SU-DHL-6 (cell line): ENCODE results near the gene CFAP20DC.

Experiments used
- H2AFZ ChIP-seq: fragments of 200-600 bp; sonication (generic); 2 replicates; pipeline ENCODE4 v1.6.1; 2014; ENCODE audit warnings: low read depth, mild to moderate bottlenecking, moderate library complexity, mixed read lengths, antibody characterized with exemption, low read length; ENCODE audit not compliant: severe bottlenecking
- H3F3A ChIP-seq: fragments of 200-600 bp; shearing (Covaris generic); 2 replicates; pipeline ENCODE4 v1.6.0; 2016; ENCODE audit warnings: antibody characterized with exemption, mild to moderate bottlenecking; ENCODE audit not compliant: insufficient read depth
- H3K27ac ChIP-seq: fragments of 200-600 bp; sonication (generic); 2 replicates; pipeline ENCODE4 v1.5.1; 2016; ENCODE audit warnings: low read depth, mild to moderate bottlenecking, low read length, moderate library complexity, mixed read lengths
- H3K27me3 ChIP-seq: fragments of 200-600 bp; sonication (generic), shearing (Covaris generic); 2 replicates; pipeline ENCODE4 v1.6.0; 2014; ENCODE audit warnings: mild to moderate bottlenecking, low read length
- H3K36me3 ChIP-seq: fragments of 200-600 bp; sonication (generic); 2 replicates; pipeline ENCODE4 v1.6.1; 2014; ENCODE audit warnings: mild to moderate bottlenecking, low read length, mixed read lengths
- H3K4me2 ChIP-seq: fragments of 300-600, 200-600 bp; shearing (Covaris generic), sonication (generic); 2 replicates; pipeline ENCODE4 v1.6.0; 2014; ENCODE audit warnings: low read length, low read depth, mild to moderate bottlenecking; ENCODE audit not compliant: poor library complexity, severe bottlenecking
- H3K4me3 ChIP-seq: fragments of 200-600 bp; sonication (generic); 2 replicates; pipeline ENCODE4 v1.5.1; 2014; ENCODE audit warnings: antibody characterized with exemption, low read length, mild to moderate bottlenecking, mixed read lengths; ENCODE audit not compliant: insufficient read depth, poor library complexity, severe bottlenecking
- H3K79me2 ChIP-seq: fragments of 200-600 bp; sonication (generic); 2 replicates; pipeline ENCODE4 v1.6.1; 2014; ENCODE audit warnings: mild to moderate bottlenecking, low read length, moderate library complexity; ENCODE audit not compliant: insufficient read depth
- H3K9ac ChIP-seq: fragments of 200-600 bp; sonication (generic); 2 replicates; pipeline ENCODE4 v1.7.0; 2014; ENCODE audit warnings: mild to moderate bottlenecking, low read length
- H3K9me2 ChIP-seq: fragments of 200-600 bp; sonication (generic); replicated peaks from 2 replicates; pipeline ENCODE4 v1.6.1; 2014; ENCODE audit warnings: low read length; ENCODE audit not compliant: insufficient read depth
- H3K9me3 ChIP-seq: fragments of 200-600 bp; sonication (generic); 2 replicates; pipeline ENCODE4 v1.6.1; 2014; ENCODE audit warnings: low read length, mixed read lengths; ENCODE audit not compliant: insufficient read depth
- H4K20me1 ChIP-seq: fragments of 200-600 bp; sonication (generic); 2 replicates; pipeline ENCODE4 v1.6.1; 2014; ENCODE audit warnings: low read depth, mild to moderate bottlenecking, antibody characterized with exemption, low read length, moderate library complexity, mixed read lengths
- EZH2phosphoT487 ChIP-seq: fragments of 200-600 bp; sonication (generic), shearing (Covaris generic); conservative IDR thresholded peaks from 2 replicates; pipeline ENCODE4 v1.6.1; 2018; ENCODE audit warnings: mild to moderate bottlenecking, antibody characterized with exemption, low read length, moderate library complexity, mixed read lengths
- TF ChIP-seq, protein P1 (sequence below): fragments of 200-600 bp; sonication (generic); IDR thresholded peaks from one replicate; pipeline ENCODE4 v1.5.1; 2017; ENCODE audit warnings: antibody characterized with exemption, mild to moderate bottlenecking, low read length, moderate library complexity; ENCODE audit not compliant: insufficient read depth, poor library complexity, severe bottlenecking

The CFAP20DC gene

DNA sequence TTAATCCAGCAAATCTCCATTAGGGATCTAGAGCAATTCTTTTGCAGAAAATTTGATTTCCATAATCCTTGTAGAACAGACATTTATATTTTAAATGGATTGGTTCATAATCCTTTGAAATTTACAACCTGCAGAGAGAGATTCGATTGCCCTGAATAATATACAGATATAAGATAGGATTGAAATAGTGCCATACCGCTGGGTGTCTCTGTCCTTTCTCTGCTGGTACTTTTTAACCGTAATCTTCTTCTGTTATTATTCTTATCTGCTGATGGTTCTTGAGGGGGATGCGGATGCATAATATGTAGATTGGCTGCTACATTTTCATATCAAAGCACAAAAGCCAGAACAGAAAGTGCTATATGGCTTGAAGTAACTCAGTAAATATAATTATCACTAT, 182.2 kb downstream of the CFAP20DC start:
- Histone ChIP-seq H3K36me3 (no peaks in the 10 kb centered on the region), H3K4me3 (no peak overlapping the region), H3K27me3 (no peaks in the 10 kb centered on the region), H3F3A (no peaks in the 10 kb centered on the region), H3K4me2 (no peak overlapping the region), H3K9ac (no peak overlapping the region), H3K27ac (no peak overlapping the region), H3K9me3 (no peaks in the 10 kb centered on the region), H4K20me1 (no peaks in the 10 kb centered on the region), H3K79me2 (no peaks in the 10 kb centered on the region), H2AFZ (no peak overlapping the region), H3K9me2 (no peaks in the 10 kb centered on the region)
- no peak for TF ChIP-seq EZH2phosphoT487
- TF ChIP-seq, protein P1, sequence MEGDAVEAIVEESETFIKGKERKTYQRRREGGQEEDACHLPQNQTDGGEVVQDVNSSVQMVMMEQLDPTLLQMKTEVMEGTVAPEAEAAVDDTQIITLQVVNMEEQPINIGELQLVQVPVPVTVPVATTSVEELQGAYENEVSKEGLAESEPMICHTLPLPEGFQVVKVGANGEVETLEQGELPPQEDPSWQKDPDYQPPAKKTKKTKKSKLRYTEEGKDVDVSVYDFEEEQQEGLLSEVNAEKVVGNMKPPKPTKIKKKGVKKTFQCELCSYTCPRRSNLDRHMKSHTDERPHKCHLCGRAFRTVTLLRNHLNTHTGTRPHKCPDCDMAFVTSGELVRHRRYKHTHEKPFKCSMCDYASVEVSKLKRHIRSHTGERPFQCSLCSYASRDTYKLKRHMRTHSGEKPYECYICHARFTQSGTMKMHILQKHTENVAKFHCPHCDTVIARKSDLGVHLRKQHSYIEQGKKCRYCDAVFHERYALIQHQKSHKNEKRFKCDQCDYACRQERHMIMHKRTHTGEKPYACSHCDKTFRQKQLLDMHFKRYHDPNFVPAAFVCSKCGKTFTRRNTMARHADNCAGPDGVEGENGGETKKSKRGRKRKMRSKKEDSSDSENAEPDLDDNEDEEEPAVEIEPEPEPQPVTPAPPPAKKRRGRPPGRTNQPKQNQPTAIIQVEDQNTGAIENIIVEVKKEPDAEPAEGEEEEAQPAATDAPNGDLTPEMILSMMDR = no peak

- no peaks in the 10 kb centered on the region for H3K79me2 ChIP-seq
- H3K4me2 ChIP-seq = no peak overlapping the region
- no peak for TF ChIP-seq EZH2phosphoT487
- TF ChIP-seq, protein P1 = no peak
- no peaks in the 10 kb centered on the region for H3K27me3 ChIP-seq
- H3K9me3 ChIP-seq = no peaks in the 10 kb centered on the region
- no peak overlapping the region for H3K4me3 ChIP-seq
- no peaks in the 10 kb centered on the region for H3F3A ChIP-seq
- no peaks in the 10 kb centered on the region for H4K20me1 ChIP-seq
- no peak overlapping the region for H3K27ac ChIP-seq
- no peaks in the 10 kb centered on the region for H3K36me3 ChIP-seq
- H2AFZ ChIP-seq = no peak overlapping the region
- no peaks in the 10 kb centered on the region for H3K9me2 ChIP-seq
- H3K9ac ChIP-seq = no peak overlapping the region
Observed at GRCh38 chr3:58866079-58866478, 183.7 kb downstream of the CFAP20DC start.

DNA sequence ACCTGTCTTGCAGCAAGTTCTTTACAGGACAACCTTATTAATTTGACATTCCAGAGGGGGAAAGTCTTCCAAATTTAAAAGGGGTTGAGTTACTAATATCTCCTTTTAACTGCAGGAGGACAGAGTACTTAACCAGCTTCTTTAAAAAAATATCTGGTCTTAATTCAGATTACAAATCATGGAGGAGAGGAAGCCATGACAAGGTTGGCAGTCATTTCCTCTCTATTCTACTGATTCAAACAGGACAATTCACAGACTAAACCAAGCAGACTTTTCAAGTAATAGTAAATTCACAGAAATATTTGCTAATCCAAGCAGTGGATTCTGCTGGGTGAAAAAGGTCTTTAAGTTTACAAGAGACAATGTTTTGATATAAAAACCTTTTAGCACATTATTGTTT, 185.3 kb downstream of the CFAP20DC start:
- TF ChIP-seq, protein P1 = no peak
- no peak for TF ChIP-seq EZH2phosphoT487
- Histone ChIP-seq H3K27me3 (no peaks in the 10 kb centered on the region), H3K4me3 (no peak overlapping the region)

GRCh38 chr3:58863206-58863605, 186.6 kb downstream of the CFAP20DC start:
- Histone ChIP-seq H3K79me2 (no peaks in the 10 kb centered on the region), H3K27me3 (no peaks in the 10 kb centered on the region), H3K36me3 (no peaks in the 10 kb centered on the region), H3K27ac (no peak overlapping the region), H3K9ac (no peak overlapping the region), H4K20me1 (no peaks in the 10 kb centered on the region), H3K9me3 (no peaks in the 10 kb centered on the region), H3K4me2 (no peak overlapping the region), H3K4me3 (no peak overlapping the region), H2AFZ (no peak overlapping the region), H3K9me2 (no peaks in the 10 kb centered on the region), H3F3A (no peaks in the 10 kb centered on the region)
- TF ChIP-seq EZH2phosphoT487 = no peak
- TF ChIP-seq, protein P1 = no peak

More for the DNA sequence above, 185.3 kb downstream of the CFAP20DC start:
- Histone ChIP-seq H3K9me3 (no peaks in the 10 kb centered on the region), H4K20me1 (no peaks in the 10 kb centered on the region), H3K36me3 (no peaks in the 10 kb centered on the region), H3K9me2 (no peaks in the 10 kb centered on the region), H3F3A (no peaks in the 10 kb centered on the region), H3K4me2 (no peak overlapping the region), H3K27ac (no peak overlapping the region), H3K79me2 (no peaks in the 10 kb centered on the region), H3K9ac (no peak overlapping the region), H2AFZ (no peak overlapping the region)
